Measurements from ENCODE around the gene LYPD5.
"Not testable (repeated sequence)": the region's sequence is repeated elsewhere in the genome, so short reads cannot be mapped to it uniquely, and the experiment has no call there.

Gene LYPD5

DNA sequence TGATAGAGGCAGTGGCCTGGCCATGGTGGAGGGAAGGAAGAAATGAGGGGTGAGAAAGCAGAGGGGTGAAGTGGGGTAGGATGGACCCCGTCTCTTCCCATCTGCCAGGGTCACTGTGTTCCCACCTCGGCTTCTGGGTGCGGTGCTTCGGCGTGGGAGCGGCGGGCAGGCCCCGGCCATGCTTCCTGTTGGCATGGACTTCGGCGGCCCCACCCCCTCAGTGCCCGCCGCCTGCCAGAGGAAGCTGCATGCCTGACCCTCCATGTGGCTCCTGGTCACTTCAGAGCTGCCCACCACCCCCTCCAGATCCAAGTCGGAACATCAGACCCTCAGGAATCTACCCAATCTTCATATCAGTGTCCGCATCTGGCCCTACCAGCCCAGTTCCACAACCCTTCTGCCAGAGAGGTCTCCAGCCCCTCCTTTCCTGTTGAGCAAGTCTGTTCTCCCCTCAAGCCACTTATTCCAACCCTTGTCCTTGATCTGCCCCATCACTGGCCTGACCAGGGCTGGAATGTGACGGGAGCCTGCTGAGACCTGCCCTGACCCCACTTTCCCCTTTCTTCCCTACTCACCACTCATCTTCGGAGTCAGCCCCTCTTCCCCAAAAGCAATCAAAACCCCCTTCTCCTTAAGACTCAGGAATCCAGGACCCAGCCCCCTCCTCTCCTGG is 23.0 kb downstream of the LYPD5 start:
- in situ Hi-C loops (cut with MboI; ENCODE audit: low sequenced_read_pairs) = no loop called here

DNA sequence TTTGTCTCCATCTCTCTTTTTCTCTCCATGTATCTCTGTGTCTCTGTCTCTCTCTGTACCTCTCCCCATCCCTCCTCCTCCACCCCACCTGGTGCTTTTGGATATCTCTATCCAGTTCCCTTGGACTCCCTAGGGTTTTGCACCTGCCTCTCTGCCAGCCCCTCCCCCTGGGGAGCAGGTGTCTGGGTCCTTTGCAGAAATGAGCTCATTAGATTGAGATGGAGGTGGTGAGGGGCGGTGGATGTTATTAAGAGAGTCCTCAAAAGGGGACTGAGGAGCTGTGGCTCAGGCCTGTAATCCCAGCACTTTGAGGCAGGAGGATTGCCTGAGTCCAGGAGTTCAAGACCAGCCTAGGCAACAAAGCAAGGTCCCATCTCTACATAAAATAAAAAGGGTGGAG is 23.6 kb downstream of the LYPD5 start:
- in situ Hi-C loops (cut with MboI; ENCODE audit: low sequenced_read_pairs) = no loop called here

DNA sequence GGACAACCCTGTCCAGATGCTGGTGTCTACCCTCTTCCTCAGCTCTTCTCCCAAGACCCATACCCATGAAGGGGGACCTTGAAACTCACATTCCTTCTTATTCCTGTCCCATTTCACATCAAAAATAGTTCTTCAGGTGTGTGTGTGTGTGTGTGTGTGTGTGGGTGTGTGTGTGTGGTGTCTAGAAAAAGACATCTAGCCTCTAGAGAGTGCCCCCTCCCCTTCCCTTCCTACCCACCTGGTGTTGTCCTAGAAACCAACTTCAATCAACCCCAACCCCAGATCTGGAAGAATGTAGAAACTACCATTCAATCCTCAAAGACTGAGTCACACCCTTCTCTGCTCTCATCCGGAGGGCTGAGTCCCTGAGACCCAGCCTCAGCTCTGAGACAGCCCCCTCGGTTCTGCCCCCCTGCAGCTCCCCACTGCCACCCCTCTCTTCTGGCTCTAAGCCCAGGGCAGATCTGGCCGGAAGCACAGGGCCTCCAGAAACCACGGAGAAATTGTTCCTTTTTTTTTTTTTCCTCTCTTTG is 25.0 kb downstream of the LYPD5 start:
- in situ Hi-C loops (cut with MboI; ENCODE audit: low sequenced_read_pairs) = no loop called here

DNA sequence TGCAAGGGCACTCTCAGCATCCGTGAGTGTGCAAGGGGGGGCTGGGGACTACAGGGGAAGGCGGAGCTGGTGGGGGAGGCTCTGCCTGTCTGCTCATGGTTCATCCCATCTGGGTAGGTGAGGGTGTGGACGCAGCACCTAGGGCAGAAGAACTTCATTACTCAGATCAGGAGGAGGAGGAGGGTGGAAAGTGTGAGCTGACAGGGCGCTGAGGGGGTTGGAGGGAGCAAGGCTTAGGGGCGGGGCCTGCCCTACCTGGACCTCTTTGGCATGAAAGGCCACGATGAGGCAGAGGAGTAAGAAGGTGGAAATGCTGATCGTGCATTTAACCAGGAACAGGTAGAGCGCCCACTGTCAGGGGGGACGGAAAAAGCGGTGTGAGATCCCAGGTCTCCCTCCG is 26.0 kb downstream of the LYPD5 start:
- in situ Hi-C loops (cut with MboI; ENCODE audit: low sequenced_read_pairs) = no loop called here

DNA sequence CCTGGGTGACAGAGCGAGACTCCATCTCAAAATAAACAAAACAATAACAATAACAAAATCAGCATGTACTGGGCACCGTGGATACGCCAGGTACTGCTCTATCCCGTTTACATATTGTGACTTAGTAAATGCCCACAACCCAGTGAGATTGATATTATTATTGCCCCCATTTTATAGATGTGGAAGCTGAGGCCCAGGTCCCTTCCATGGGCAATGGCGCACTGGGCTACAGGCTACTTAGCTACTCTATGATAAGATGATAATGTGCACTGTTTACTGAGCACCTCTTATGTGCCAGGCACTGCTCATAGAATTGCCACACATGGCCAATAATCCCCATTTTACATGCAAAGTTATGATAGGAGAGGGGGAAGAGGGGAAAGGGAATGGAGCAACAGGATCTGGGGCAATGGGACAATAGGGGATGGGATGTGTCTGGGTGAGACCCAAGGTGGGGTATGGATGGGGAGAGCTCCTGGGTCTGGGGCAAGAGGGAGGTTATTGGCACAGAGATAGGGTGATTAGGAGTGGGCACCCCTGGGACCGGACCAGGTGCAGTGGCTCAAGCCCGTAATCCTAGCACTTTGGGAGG is 26.9 kb downstream of the LYPD5 start:
- in situ Hi-C loops (cut with MboI; ENCODE audit: low sequenced_read_pairs) = no loop called here

DNA sequence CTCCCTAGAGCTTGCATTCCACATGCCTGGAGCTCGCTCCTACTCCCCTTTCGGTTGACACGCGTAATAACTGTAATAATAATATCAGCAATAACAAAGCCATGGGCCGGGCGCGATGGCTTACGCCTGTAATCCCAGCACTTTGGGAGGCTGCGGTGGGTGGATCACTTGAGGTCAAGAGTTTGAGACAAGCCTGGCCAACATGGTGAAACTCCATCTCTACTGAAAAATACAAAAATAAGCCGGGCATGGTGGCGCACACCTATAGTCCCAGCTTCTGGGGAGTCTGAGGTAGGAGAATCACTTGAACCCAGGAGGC is 27.3 kb downstream of the LYPD5 start:
- in situ Hi-C loops (cut with MboI; ENCODE audit: low sequenced_read_pairs) = not testable (repeated sequence)

DNA sequence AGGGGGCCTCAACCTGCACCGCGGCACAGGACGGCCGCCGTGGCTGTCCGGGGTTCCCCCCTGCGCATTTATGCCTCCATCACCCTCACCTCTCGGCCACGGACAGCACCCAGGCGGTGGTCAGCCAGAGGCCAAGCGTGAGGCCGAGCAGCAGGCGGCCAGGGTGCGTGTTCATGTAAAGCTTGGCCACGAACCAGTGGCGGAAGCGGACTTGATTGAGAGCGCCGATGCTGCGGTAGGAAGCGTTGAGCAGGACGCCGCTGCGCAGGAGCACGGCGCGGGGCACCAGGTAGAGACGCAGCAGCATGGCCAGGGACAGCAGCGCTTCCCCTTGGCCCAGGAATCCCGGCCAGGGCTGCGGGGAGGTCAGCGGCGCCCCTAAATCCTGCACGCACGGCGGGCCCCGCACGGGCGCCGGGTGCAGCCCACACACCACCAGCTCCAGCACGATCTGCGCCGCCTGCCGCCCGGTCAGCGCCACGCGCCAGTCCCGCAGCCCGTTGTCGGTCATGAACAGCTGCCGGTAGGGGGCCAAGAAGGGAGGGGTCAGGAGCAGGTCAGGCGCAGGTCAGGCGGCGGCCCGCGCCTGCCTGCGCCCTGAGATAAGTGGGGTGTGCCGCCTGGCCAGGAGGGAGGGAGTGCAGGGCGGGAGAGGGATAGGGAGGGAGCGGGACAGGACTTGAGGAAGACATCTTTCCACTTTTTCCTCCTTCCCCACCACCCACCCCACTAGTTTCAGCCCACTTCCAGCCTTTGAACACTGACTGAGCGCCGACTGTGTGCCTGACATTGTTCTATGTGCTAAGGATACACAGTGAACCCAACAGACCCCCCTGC is 27.9 kb downstream of the LYPD5 start:
- in situ Hi-C loops (cut with MboI; ENCODE audit: low sequenced_read_pairs) = no loop called here

DNA sequence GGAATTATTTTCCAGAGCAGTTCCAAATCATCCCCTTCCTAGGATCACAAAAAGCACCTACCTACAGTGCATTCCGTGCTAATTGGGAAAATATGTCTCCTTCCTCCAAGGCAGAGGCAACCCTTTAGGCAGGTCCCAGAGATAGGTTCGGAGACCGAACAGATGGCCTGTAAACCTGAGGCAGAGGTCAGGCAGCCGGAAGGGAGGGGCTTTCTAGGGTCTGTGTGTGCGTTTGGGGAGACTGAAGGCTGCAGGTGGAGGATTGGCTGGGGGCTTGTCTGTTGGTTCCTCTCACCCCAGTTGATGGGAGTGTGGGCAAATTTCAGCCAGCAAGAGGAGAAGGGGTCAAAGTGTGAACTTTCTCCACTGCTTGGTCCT is 28.5 kb downstream of the LYPD5 start:
- in situ Hi-C loops (cut with MboI; ENCODE audit: low sequenced_read_pairs) = no loop called here

DNA sequence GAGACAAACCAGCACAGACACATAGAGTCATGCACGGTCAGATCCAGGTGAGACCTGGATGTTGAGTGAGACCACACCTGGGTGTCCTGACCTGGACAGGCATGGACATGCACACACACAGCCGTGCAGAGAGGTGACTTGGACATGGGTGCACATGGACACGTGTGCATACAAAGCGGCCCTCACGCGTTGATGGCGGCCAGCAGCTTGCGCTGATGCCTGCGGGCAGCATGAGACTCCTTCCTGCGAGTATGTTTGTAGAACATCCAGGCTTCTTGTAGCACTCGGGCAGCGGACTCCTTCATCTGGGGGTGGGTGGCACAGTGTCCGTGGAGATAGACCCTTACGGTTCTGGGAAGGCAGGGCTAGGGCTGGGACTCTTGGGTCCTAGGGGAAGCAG is 33.0 kb downstream of the LYPD5 start:
- in situ Hi-C loops (cut with MboI; ENCODE audit: low sequenced_read_pairs) = no loop called here

DNA sequence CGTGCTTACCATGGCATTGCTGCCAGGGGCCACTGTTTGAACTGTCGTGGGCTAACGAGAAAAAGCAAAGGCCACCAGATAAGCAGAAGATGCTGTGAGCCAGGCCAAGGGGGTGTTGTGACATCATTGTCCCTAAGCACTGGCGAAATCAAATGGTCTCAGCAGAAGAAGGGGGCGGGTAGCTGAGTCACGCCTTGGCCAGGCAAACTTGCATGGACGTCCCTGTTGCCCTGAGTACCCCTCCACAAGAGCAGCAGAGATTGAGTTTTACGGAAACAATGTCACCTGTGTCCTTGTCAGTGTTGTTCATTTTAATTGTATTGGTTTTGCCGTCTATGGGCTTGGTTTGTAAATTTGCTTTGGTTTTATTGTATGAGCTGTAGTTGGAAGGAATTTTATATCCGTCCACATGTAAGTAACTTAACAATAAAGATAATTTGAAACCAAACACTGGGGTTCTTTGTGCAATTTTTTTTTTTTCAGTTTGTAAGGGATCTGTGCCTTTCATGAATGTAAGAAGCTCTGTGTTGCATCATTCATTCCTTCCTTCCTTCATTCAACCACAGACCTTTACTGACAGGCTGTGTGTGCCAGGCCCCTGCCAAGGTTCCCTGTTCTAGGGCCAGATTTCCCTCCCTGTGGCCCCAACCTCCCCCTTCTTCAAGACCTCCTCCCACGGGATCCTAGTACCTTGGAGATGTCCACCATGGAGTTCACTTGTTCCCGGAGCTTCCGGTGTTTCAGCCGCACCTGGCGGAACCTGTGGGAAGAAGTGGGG is 33.8 kb downstream of the LYPD5 start:
- in situ Hi-C loops (cut with MboI; ENCODE audit: low sequenced_read_pairs) = no loop called here

DNA sequence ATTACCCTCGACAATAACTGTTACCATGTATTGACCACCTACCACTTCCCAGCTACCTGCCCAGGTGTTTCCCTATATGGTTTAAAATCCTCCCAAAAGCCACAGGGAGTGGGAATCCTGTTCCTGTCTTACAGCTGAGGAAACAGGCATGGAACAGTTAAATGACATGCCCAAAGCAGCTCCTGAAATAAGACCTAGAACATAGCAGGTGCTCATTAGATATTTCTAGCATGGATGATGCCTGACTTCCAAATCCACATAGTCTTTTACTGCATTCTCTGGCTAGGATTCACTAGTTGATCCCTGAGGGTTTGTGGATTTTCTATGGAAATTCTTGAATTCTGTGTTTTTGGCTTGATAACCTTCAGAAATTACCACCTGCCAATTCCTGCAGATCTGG is 34.4 kb downstream of the LYPD5 start:
- in situ Hi-C loops (cut with MboI; ENCODE audit: low sequenced_read_pairs) = no loop called here

DNA sequence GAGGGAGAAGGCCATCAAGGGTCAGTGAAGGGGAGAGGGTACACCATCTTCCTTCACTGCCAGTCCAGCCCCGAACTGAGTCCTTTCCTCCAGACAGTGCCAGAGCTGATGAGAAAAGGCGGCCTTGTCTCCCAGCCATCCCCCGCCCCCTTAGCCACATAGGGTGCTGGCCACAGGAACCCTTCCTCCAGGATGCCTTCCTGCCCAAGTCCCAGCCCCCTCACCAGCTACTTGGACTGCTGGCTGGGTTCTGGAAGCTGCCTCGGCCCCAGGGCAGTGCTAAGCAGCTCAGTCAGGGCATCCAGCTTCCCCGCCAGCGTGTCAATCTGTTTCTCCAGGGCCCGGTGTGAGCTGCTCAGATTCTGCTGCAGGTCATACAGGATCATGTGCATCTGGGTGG is 34.9 kb downstream of the LYPD5 start:
- in situ Hi-C loops (cut with MboI; ENCODE audit: low sequenced_read_pairs) = no loop called here

DNA sequence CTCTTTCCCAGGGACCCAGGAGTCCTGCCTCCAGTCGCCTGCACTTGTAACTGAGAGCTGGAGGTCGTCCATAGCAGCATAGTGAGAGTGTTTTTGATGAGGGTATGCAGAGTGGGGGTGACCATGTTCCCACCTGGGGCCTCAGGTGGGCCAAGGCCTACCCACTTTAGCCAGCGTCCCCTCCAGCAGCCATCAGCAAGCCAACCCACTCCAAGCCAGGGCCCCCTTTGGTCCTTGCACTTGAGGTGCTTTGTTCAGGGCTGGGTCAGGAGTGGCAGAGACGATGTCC is 35.5 kb downstream of the LYPD5 start:
- in situ Hi-C loops (cut with MboI; ENCODE audit: low sequenced_read_pairs) = no loop called here

DNA sequence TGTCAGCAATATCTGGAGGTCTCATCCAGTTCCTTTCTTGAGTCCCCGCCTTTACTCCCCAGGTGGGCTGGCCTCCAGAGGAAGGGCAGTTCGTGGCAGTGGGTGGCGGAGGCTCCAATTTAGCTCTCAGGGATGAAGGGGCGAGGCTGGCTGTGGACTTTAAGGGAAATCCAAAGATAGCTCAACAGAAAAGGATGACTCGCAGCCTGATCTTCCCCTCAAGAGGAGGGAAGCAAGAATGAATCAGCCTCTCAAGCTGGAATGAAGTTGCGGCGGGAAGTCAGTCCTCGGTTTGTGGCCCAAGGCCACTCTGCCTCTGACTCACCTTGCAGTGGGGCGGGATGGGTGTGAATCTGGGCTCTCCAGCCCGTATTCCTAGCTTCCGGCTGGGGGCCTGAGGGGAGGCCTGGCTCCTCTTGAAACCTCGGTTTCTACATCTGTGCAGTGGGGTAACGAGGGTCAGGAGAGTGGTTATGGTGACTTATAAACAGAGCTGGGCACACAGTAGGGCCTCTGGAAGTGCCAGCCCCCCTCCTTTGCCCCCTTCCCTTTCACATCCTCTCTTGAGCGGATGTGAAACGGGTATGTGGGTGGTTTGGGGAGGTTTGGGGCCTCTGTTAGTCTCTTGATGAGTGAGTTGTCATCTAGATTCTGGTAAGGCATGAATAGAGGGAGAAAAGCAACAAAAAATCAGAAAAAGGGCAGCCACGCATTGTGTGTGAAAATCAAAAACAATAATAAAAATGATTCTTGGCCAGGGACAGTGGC is 37.0 kb downstream of the LYPD5 start:
- in situ Hi-C loops (cut with MboI; ENCODE audit: low sequenced_read_pairs) = no loop called here

DNA sequence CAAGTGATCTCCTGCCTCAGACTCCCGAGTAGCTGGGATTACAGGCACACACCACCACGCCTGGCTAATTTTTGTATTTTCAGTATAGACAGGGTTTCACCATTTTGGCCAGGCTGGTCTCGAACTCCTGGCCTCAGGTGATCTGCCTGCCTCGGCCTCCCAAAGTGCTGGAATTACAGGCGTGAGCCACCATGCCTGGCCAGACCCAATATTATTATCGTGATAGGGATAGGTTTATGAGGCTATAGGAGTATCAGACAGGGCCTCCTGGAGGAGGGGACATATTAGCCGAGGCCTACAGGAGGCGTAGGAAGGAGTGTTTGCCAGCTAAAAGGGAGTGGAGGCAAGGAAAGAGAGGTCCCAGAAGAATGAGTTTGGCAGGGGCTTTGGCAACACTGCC is 37.6 kb downstream of the LYPD5 start:
- in situ Hi-C loops (cut with MboI; ENCODE audit: low sequenced_read_pairs) = not testable (repeated sequence)

DNA sequence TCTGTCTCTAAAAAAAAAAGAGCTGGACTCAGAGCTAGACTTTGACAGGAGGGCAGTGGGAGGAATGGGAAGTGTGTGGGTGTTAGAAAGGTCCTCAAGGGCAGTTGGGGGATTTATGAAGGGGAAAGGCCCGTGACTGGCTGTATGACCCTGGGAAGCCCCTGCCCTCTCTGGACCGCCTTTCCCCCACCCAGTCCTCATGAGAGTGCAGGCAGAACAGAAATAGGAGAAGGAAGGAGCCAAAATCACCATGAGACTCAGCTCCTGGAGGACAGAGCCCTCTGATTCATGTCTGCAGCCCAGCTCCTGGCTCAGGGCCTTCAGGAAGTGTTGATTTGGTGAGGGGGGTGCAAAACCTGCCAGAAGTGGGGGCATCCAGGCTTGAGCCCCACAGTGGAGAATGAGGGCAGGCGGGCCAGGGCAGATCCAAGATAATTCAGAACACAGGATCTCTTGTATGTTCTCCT is 38.7 kb downstream of the LYPD5 start:
- in situ Hi-C loops (cut with MboI; ENCODE audit: low sequenced_read_pairs) = no loop called here

DNA sequence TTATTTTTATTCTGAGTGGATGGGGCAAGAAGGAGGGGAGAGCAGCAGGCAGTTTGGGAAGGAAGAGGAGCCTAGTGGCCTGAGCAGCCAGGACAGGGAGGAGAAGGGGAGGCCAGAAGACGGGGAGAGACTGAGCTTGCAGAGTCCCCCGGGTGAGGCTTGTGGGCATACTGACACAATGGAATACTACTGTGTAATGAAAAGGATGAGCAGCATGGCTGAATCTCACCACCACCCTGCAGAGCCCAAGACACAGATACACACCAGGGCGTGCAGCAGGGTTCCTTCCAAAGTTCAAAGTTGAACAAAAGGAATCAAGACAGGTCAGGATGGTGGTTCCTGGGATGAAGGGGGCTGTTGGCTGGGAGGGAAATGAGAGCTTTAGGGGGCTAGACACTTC is 39.4 kb downstream of the LYPD5 start:
- in situ Hi-C loops (cut with MboI; ENCODE audit: low sequenced_read_pairs) = no loop called here

DNA sequence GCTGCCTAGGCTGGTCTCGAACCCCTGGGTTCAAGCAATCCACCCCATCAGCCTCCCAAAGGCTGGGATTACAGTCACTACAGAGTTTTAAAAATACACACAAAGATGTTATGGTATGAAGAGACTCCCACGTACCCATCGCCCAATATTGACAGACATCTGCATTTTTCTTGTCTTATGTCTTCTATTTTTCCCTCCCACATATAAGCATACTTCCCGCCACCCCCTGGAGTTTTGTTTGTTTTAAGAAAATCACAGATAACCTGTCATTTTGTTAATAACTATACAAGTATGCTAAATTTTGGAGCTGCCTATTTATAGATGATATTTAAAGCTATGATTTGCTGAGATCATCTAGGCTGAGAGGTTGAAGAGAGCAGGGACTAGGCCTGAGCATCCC is 41.3 kb downstream of the LYPD5 start:
- in situ Hi-C loops (cut with MboI; ENCODE audit: low sequenced_read_pairs) = no loop called here

DNA sequence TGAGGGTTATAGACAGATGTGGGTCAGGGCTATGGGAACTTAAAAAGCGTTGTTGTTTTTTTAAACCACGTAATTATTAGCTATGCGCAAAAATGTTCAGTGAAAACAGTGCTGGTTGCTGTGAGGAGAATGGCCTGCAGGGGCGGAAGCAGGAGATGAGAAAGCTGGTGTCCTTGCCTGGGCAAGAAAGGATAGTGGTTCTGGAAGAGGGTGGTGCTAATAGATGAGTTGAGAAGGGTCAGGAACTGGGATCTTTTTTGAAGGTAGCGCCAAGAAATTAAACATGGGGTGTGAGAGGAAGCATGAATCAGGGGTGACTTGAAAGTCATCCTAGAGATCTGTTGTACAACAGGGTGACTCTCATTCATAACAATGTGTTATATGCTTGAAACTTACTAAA is 42.7 kb downstream of the LYPD5 start:
- in situ Hi-C loops (cut with MboI; ENCODE audit: low sequenced_read_pairs) = no loop called here

DNA sequence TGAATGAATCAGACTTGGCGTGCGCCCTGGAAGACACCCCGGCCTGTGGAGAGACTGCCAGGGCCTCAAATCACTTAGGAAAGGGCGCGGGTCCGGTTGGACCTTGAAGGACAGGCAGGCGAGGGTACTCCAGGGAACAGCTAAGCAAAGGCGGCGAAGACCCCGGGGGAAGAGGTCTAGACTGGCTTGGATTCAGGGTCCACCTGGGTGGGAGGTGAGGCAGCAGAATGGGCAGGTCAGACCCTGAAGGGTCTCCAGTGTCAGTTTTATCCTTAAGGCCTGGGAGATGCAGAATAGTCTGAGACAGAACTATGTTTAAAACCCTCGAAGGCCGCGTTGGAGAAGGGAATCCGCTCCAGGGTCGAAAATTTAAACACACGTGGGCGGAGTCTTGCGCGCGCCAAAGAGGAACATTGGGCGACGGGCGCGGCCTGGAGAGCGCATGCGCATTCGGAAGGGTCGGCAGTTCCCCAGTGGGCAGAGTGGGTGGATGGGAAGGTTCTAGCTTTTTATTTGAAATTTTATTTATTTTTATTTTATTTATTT is 46.9 kb downstream of the LYPD5 start:
- in situ Hi-C loops (cut with MboI; ENCODE audit: low sequenced_read_pairs) = no loop called here

All from hTERT RPE-1 (cell line).